PC-9 (cell line): ENCODE results near the gene POLE4. TPM values are rescaled to one million over a fixed set of nuclear protein-coding genes. Genes with fewer than 3 reads are reported as not detected.

ENCODE experiments used
- BruUV-seq: library from RNA; stranded (reverse); fragments of 400-500 nt; replicated peaks from 2 replicates; lab custom pipeline; 2021; lab: Mats Ljungman, UMichigan
- CTCF ChIA-PET: fragments of 300-600 bp; sonication (Branson Sonifier 250); formaldehyde crosslinking; loops from one replicate; lab custom pipeline; 2022; ENCODE audit warnings: antibody characterized with exemption; lab: Charles Lee
- POLR2A ChIA-PET: fragments of 300-600 bp; sonication (Branson Sonifier 250); formaldehyde crosslinking; loops from one replicate; lab custom pipeline; 2022; ENCODE audit warnings: antibody characterized with exemption; ENCODE audit not compliant: unreplicated experiment; lab: Charles Lee
- DNase-seq, 2 experiments: peaks; one replicate each; pipeline versions ENCODE4 v3.0.0 to v3.0.0-alpha.2; 2015 to 2022; ENCODE audit warnings: mixed read lengths in 1 of 2
- H2AFZ ChIP-seq: fragments of 200-600 bp; sonication (generic); 2 replicates; pipeline ENCODE4 v1.8.1; 2017; ENCODE audit warnings: antibody characterized with exemption
- H3F3A ChIP-seq: fragments of 200-600 bp; sonication (generic); 2 replicates; pipeline ENCODE4 v1.8.1; 2017; ENCODE audit warnings: antibody characterized with exemption, mild to moderate bottlenecking, low read depth; ENCODE audit not compliant: insufficient read depth
- H3K27ac ChIP-seq: fragments of 200-600 bp; sonication (generic); 2 replicates; pipeline ENCODE4 v1.6.1; 2016; ENCODE audit warnings: mixed run types
- H3K27me3 ChIP-seq: fragments of 200-600 bp; sonication (generic); 2 replicates; pipeline ENCODE4 v1.6.1; 2016; ENCODE audit warnings: low read depth, mixed run types; ENCODE audit not compliant: insufficient read depth
- H3K36me3 ChIP-seq: fragments of 200-600 bp; sonication (generic); 2 replicates; pipeline ENCODE4 v1.6.1; 2016; ENCODE audit warnings: low read depth, mixed run types
- H3K4me1 ChIP-seq: fragments of 200-600 bp; sonication (generic); replicated peaks from 2 replicates; pipeline ENCODE4 v1.6.1; 2016; ENCODE audit warnings: mixed run types; ENCODE audit not compliant: insufficient read depth
- H3K4me2 ChIP-seq: fragments of 200-600 bp; sonication (generic); 2 replicates; pipeline ENCODE4 v1.6.1; 2017; ENCODE audit warnings: mixed run types
- H3K4me3 ChIP-seq: fragments of 200-600 bp; sonication (generic); 2 replicates; pipeline ENCODE4 v1.6.1; 2016; ENCODE audit warnings: mixed run types
- H3K79me2 ChIP-seq: fragments of 200-600 bp; sonication (generic); 2 replicates; pipeline ENCODE4 v1.6.1; 2017; ENCODE audit warnings: low read depth, mixed run types
- H3K9me2 ChIP-seq: fragments of 200-600 bp; sonication (generic); 2 replicates; pipeline ENCODE4 v1.8.1; 2017; ENCODE audit warnings: mild to moderate bottlenecking; ENCODE audit not compliant: insufficient read depth
- H3K9me3 ChIP-seq: fragments of 200-600 bp; sonication (generic); 2 replicates; pipeline ENCODE4 v1.8.1; 2016; ENCODE audit warnings: low read depth; ENCODE audit not compliant: insufficient read depth
- H4K20me1 ChIP-seq: fragments of 200-600 bp; sonication (generic); 2 replicates; pipeline ENCODE4 v1.8.1; 2017; ENCODE audit not compliant: insufficient read depth
- CTCF ChIP-seq: fragments of 200-600 bp; sonication (generic); conservative IDR thresholded peaks from 2 replicates; pipeline ENCODE4 v1.6.1; 2017; ENCODE audit warnings: mixed run types, antibody characterized with exemption, mild to moderate bottlenecking, moderate library complexity
- EZH2 ChIP-seq: fragments of 200-600 bp; sonication (generic); IDR thresholded peaks from 2 replicates; pipeline ENCODE4 v1.8.0; 2017; ENCODE audit warnings: antibody characterized with exemption, low read depth
- intact Hi-C: fragments of 100-400 bp; cut with micrococcal nuclease; formaldehyde crosslinking; loops from one replicate; pipeline ENCODE4 v1.10.0; 2022; ENCODE audit not compliant: unreplicated experiment
- total RNA-seq: library from RNA; stranded (reverse); gene quantifications from 2 replicates; pipeline ENCODE4 v1.2.3, GENCODE V29; 2021

The POLE4 gene
- total RNA-seq, 1 experiment from 2014 or later: 53.8 TPM

DNA sequence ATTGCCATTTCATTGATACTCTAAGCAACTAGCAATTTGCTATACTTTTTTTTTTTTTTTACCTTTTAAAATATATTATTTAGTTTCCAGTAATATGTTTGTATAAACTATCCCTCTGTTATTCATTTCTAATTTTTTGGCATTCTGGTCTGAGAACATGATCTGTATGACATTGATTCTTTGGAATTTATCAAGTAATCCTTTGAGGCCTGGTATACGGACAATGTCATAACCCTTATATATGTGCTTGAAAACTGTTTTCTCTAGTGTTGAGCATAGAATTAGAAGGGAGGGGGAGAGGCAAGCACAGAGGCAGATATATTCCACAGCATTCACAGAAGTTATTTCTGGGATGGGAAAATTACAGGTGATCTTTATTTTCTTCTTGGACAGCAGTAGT is 48.2 kb upstream of the POLE4 start:
- H2AFZ ChIP-seq: no peak overlapping the region
- POLR2A ChIA-PET: no interaction called here
- no peaks in the 10 kb centered on the region for H3K36me3 ChIP-seq
- CTCF ChIA-PET: no interaction called here
- H3K4me2 ChIP-seq: no peak overlapping the region
- no peaks in the 10 kb centered on the region for H3K9me2 ChIP-seq
- H3K27me3 ChIP-seq: no peaks in the 10 kb centered on the region
- H3K9me3 ChIP-seq: peaks cover 4% of the 10 kb centered on the region; the same call in 1 of the 2 replicates
- no peaks in the 10 kb centered on the region for H3F3A ChIP-seq
- no TSS peak for BruUV-seq
- no peak for DNase-seq
- H3K79me2 ChIP-seq: no peaks in the 10 kb centered on the region
- no peak overlapping the region for H3K4me3 ChIP-seq
- intact Hi-C loops: no loop called here
- TF ChIP-seq CTCF: no peak
- no peak for TF ChIP-seq EZH2
- H3K4me1 ChIP-seq: no peaks in the 10 kb centered on the region
- no peak overlapping the region for H3K27ac ChIP-seq
- H4K20me1 ChIP-seq: no peaks in the 10 kb centered on the region

GRCh38 chr2:74911061-74911460 is 47.4 kb upstream of the POLE4 start:
- CTCF ChIA-PET: no interaction called here
- no TSS peak for BruUV-seq

GRCh38 chr2:74915743-74916142 is 42.7 kb upstream of the POLE4 start:
- CTCF ChIA-PET: no interaction called here
- no peaks in the 10 kb centered on the region for H3K9me3 ChIP-seq
- intact Hi-C loops: loop anchor here (5.0 kb wide), 1 partner anchor 487 kb away; no protein-coding TSS in a partner anchor
- TF ChIP-seq EZH2: no peak
- TF ChIP-seq CTCF: no peak
- H3K36me3 ChIP-seq: no peaks in the 10 kb centered on the region
- H3K27ac ChIP-seq: no peak overlapping the region
- H2AFZ ChIP-seq: no peak overlapping the region
- no peaks in the 10 kb centered on the region for H3K27me3 ChIP-seq
- no peak for DNase-seq
- no peak overlapping the region for H3K4me2 ChIP-seq
- H3K9me2 ChIP-seq: no peaks in the 10 kb centered on the region
- no peak overlapping the region for H3K4me3 ChIP-seq
- no peaks in the 10 kb centered on the region for H4K20me1 ChIP-seq
- POLR2A ChIA-PET: interaction anchor here (0.6 kb wide), 1 partner anchor 556 kb away, joined by 5 read pairs; no protein-coding TSS in a partner anchor
- H3K79me2 ChIP-seq: no peaks in the 10 kb centered on the region
- H3F3A ChIP-seq: peaks cover 8% of the 10 kb centered on the region; the same call in 1 of the 2 replicates
- H3K4me1 ChIP-seq: peaks cover 30% of the 10 kb centered on the region
- BruUV-seq: no TSS peak

More at GRCh38 chr2:74911061-74911460, 47.4 kb upstream of the POLE4 start:
- no peak overlapping the region for H3K4me2 ChIP-seq
- peaks cover 4% of the 10 kb centered on the region; the same call in 1 of the 2 replicates for H3K9me3 ChIP-seq
- POLR2A ChIA-PET: no interaction called here
- no peak overlapping the region for H3K4me3 ChIP-seq
- no peaks in the 10 kb centered on the region for H3K79me2 ChIP-seq
- H3F3A ChIP-seq: no peaks in the 10 kb centered on the region
- no peaks in the 10 kb centered on the region for H3K36me3 ChIP-seq
- no peaks in the 10 kb centered on the region for H3K4me1 ChIP-seq
- H3K27me3 ChIP-seq: no peaks in the 10 kb centered on the region
- no peak for TF ChIP-seq EZH2
- TF ChIP-seq CTCF: no peak
- intact Hi-C loops: no loop called here
- no peak overlapping the region for H2AFZ ChIP-seq
- no peak overlapping the region for H3K27ac ChIP-seq
- H3K9me2 ChIP-seq: no peaks in the 10 kb centered on the region
- DNase-seq: no peak
- no peaks in the 10 kb centered on the region for H4K20me1 ChIP-seq
